Measurements from ENCODE around the gene MIER3.
"Not testable (repeated sequence)": the region's sequence is repeated elsewhere in the genome, so short reads cannot be mapped to it uniquely, and the experiment has no call there.

Gene MIER3, protein sequence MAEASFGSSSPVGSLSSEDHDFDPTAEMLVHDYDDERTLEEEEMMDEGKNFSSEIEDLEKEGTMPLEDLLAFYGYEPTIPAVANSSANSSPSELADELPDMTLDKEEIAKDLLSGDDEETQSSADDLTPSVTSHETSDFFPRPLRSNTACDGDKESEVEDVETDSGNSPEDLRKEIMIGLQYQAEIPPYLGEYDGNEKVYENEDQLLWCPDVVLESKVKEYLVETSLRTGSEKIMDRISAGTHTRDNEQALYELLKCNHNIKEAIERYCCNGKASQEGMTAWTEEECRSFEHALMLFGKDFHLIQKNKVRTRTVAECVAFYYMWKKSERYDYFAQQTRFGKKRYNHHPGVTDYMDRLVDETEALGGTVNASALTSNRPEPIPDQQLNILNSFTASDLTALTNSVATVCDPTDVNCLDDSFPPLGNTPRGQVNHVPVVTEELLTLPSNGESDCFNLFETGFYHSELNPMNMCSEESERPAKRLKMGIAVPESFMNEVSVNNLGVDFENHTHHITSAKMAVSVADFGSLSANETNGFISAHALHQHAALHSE

DNA sequence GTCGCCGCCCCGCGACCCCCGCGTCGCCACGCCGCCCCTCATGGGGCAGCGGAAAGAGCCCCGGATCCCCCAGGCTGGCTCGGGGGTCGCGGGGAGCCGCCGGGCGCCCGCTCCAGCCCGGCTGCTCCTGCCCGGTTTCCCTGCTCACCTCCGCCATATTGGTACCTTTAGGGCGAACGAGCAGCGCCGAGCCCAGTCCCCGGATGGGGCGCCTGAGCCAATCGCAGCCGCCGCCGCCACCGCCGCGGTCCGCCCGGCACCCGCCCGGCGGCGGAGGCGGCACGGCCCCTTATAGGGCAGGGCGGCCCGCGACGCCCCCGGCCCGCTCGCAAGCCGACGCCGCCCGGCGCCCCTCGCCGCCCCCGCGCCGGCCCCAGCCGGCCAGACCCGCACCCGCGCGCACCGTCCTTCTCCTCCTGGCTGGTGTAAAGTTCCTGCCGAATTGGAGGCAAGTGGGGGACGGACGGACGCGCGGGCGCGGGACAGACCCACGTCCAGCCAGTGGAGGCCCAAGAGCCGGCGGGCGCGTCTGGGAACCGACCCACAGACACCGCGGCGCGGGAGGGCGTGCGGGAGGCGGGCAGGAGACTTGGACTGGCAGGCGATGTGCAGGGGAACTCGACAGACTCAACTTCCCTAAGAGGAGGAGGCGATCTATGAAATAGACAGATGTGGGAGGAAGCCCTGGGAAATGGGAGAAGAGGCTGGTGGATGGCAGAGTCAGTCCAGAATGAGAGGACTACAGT lies at the start of gene MIER3:
MIER3 (minus strand) TSS at position 178 of the 746 bp plus-strand sequence; CDS start at position 157, 21 bp downstream.
- DNase-seq (ENCODE audit: low read depth in 2 of 2): peak; percentile 42 to 71

DNA sequence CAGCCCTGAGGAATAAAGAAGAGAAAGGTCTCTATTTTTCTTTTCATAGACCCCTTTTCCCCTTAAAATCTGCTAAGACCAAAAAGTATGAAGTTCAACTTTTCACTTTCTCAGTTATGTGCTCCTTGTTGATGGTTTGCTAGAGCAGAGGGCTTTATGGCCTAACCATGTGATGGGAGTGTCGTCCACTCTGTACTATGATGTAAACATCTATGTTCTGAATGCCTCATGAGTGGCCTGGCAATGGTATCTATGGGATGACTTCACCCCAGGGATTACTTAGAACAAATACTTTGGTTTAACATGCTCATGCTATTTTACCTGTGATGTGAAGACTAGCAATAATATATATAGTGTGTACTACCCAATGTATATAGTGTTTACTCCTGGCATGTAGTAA lies 43.7 kb upstream of the MIER3 start:
- DNase-seq (ENCODE audit: low read depth in 2 of 2): no peak

DNA sequence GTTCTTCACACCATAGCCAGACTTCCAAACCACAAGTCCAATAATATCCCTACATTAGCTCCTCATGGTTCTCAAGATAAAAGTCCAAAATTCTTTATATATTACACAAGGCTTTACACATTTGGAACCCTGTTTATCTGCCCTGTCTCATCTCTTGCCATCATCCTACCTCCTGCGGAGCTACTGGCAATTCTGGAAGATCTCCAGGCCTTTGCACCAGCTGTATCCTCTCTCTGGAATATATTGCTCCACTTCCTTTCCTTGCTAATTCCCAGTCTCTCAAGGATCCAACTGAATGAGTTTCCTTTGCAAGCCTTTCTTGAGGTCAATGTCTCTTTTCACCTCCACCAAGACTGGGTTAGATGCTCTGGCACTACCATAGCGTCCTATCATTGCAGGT lies 41.3 kb upstream of the MIER3 start:
- no peak for DNase-seq (ENCODE audit: low read depth in 2 of 2)

DNA sequence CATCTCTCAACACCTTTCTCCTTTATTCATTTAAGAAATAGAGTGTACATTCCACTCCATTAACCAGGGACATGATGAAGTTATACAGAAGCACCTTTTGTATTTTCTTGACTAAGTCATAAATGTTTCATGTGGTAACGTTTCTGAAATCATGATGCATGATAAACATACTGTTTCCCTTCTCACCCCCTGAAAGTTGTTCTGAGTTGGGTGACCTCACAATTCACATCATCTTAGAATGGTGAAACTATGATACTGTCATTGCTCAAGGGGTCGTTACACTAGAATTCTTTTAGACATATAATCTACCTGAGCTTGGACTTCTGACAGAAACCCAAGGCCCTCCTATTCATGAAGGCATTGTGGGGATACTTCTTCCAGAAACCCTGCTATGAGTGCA lies 37.8 kb upstream of the MIER3 start:
- DNase-seq (ENCODE audit: low read depth in 2 of 2): no peak

DNA sequence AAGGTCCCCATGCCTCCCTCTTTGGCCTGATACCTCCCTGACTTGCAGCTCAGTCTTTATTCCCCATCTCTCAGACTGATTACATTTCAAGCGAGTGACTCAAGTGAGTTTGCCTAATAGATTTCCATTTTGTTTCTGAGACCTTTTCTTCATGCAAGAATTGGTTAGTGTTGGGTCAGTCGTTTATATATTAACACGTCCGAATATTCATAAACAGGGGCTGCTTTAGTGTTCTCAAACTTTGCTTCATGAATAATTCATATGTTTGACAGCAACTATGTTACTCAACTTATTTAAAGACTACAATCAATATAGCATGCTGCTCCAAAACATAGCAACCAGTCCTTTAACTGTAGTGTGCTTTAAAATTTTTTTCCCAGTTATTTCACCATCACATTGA lies 36.6 kb upstream of the MIER3 start:
- no peak for DNase-seq (ENCODE audit: low read depth in 2 of 2)

DNA sequence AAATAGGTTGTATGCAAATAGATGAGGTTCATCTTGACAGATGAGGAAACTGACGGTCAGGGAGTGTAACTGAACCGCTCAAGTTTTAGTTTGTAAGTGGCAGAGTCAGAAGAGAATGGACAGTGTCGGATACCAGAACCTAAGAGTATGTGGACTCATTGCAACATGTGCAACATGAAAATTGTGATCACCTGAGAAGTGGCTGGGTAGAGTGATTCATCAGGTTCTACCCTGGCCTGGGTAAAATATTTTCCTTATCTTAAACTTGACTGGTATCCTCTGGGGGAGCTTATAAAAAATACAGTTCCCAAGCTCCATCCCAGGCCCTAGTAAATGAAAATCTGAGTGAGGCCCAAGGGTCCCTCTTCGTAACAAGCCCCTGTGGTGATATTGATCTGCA lies 35.2 kb upstream of the MIER3 start:
- DNase-seq (ENCODE audit: low read depth in 2 of 2): no peak

DNA sequence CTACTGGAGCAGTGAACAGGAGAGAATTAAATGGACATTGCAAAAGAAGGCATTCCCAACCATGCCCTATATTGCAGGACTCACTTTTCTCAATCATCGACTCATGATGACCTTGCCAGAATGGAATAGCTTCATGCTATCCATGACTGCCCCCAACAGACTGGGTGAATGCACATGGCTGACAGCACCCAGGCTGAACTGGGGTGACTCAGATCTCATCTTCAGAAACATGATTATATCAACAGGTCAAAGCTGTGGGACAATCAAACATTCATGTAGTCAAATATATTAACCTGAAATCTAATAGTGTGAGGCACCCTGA lies 34.7 kb upstream of the MIER3 start:
- DNase-seq (ENCODE audit: low read depth in 2 of 2): no peak

DNA sequence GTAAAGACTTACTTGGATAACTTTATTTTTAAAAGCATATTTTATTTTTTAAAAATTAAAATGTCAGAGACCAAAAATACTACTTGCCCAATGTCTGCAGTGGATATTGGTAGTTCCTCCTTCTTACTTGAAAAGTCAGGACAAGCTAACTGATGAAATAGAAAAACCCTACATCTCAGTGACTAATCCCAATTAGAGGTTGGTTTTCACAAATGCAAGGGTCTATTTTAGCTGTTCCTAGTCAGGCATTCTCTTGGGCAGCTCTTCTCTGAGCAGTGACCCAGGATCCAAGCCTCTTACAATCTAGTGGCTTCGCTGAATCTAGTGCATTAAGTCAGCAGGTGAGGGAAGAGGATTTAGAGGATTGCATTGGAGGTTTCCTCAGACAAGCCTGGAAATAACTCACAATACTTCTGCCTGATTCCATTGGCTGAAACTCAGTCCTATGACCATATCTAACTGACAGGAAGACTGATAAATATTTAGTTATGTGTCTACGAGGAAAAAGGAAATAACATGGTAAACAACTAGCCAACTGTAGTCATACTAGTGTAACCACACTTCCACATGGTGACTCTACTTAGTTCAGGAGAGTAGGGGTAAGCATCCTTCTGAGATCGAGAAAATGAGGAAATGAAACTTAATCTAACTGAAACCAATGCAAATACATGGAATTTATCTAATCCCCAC lies 34.2 kb upstream of the MIER3 start:
- DNase-seq (ENCODE audit: low read depth in 2 of 2): no peak

DNA sequence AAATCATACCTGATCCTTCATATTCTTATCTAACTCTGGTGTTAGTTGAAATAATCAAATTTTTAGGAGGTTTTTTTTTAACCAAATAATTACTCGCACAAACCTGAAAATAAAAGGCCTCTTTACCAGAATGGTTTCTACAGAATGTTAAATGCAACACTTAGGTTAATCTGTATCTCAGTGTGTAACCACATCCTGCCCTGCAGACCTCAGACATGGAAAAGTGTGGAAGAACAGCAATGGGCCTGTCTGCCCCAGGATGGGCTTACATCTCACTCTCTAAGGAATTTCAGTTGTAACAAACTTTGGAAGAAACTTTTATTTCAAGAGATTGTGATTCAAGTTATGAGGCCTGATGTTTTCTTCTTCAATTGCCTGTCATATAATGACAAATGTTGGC lies 32.5 kb upstream of the MIER3 start:
- DNase-seq (ENCODE audit: low read depth in 2 of 2): no peak

DNA sequence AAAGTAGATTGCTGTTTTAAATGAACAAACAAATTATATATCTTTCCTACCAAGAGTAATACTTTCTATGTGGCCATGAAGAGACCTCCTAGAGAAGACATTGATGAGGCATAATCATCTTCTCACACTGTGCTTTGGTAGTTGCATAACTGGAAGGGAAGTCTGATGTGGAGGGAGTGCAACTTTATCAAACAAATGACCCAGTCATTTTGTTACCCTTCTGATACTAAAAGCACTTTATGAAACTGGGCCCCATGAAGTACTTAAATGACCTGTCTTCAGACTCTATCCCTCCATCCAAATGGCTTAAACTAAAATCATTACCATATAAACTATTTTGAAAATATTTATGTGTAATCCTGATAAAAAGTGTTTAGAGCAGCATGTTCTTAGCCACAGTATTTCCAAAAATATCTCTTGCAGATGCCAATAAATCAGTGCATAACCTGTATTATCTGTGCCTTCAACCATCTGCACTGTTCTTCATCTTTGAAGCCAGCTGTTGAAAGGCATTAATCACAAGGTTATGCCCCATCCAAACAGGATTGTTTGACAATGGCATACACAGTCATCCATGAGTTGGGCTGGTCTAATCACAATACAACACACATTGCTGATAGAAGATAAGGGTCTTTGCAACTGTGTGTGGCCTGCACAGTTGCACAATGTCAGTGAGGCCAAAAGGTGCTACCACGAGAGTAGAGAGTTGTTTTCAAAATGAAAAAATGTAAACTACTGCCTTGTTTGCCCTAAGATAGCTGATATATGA lies 31.9 kb upstream of the MIER3 start:
- no peak for DNase-seq (ENCODE audit: low read depth in 2 of 2)

DNA sequence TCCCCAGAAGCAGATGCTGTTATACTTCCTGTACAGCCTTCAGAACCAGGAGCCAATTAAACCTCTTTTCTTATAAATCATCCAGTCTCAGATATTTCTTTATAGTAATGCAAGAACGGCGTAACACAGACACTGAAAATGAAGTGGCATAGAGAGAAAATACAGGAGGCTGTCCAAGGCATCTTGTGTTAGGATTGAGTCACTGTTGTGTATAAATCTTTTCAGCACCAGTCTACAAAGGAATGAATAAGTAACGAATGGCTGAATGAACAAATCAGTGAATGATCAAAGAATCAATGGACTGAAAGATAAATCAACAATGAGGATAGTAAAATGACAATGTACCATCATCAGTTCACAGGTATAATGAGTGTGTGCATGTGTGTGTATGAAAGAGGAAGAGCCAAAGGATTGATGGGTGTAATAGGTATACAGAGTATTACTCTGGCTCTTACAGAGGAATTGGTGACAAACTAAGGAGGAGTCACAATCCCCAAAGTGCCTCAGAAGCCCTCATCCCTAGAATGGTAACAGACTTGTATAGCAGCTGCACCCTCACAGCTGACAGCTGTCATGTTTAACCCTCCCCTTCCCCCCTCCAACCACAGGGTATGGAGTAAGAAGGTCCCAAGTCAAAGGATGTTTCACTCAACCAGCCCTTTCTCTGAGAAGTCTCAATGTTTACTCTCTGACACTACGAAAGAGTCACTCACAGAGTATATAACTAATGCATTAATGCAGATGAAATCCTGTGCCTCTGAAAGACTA lies 29.8 kb upstream of the MIER3 start:
- no peak for DNase-seq (ENCODE audit: low read depth in 2 of 2)

DNA sequence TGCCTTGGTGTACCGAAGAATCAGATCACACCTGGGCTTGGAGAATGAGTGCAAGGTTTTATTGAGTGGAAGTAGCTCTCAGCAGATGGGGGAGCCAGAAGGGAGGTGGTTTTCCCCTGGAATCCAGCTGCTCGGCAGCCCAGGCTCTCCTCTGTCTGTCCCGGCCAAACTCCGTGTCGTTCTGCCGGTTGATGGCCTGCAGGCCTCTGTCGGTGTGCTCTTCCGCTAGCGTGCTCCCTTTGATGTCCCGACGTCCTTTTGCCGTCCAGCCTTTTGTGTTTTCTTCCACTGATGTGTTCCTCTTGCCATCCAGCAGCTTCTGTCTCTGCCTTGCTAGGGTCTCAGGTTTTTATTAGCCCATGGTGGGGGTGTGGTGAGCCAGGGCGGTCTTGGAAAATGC lies 28.0 kb upstream of the MIER3 start:
- DNase-seq (ENCODE audit: low read depth in 2 of 2): no peak

DNA sequence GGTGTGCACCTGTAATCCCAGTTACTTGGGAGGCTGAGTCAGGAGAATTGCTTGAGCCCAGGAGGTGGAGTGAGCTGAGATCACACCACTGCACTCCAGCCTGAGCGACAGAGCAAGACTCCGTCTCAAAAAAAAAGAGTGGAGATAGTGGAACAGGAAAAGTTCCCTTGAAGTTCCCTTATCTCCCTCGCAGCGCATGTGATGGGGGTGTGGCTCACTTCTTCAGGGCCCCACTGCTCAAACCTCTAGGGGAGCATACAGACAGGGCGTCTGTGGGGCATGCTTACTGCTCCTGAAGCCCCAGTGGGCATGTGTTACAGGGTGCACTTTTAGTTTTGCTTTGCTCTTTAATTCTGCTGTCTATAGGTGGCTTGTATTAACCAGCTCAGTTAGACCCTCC lies 27.6 kb upstream of the MIER3 start:
- DNase-seq (ENCODE audit: low read depth in 2 of 2): not testable (repeated sequence)

DNA sequence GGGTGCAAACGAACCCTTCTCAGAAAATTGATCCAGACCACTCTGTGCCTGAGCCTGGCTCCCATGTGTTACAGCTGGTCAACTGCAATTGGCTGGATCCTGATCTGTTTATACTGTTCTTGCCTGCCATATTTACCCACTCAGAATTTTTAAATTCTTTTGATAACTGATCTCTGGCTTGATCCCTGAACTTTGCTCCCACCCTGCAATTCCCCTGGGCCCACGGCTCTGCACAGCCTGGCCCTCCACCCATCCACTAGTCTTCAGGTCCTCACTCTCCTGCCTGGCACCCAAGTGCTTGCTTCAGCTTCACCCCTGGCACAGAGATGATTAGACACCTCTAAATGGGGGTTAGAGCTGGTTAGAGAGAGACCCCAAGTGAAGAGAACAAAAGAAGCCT lies 25.9 kb upstream of the MIER3 start:
- no peak for DNase-seq (ENCODE audit: low read depth in 2 of 2)

DNA sequence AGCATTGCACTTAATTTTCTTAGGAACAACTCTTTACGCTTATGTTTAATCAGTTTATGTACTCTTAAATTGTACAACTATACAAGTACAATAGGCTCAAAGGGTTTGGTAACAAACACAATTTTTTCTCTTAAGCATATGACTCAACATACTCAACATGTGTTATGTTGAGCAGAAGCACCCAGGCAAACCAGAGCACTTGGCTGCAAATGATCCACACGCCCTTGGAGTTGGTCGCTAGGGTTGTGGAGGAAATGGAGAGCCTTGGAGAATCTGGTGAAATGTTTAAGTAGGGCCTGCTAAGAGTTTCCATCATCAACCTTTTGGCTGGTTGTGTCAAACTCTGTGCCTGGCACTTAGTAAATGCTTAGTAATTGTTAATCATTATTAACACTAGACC lies 25.1 kb upstream of the MIER3 start:
- no peak for DNase-seq (ENCODE audit: low read depth in 2 of 2)

DNA sequence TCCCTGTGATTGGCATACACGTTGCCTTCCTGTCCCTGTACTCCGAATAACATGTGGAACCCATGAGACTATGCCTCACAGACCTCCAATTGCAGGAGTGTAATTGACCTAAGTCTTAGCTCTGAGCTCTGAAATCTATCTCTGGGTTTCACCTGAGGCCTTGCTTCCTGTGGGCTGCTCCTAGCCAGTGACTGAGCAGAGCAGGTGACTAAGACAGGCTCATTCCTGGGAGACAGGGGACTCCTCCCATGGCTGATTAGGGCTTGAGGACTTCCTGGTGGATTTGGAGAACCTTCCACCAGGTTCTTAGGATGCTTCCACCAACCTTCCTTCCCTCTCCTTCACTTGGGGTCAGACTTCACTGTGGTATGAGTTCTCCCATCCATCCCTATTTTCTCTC lies 22.3 kb upstream of the MIER3 start:
- no peak for DNase-seq (ENCODE audit: low read depth in 2 of 2)

DNA sequence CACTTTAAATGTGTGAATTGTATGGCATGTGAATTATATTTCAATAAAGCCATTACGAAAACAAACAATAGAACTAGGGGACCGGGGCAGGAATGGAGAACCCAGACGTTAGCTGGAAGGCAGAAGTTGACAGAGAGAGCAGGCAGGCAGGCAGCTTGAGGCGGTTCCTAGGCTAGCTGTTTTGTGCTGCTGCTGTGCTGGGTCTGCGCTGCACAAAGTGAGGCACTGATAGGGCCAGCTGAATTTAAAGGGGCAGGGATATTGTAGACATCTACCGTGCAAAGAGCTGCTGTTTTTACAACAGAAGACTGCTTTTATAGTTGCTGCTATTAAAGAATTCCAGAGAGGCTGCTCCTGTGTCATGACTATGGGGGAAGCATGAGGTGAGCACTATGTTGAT lies 21.6 kb upstream of the MIER3 start:
- DNase-seq (ENCODE audit: low read depth in 2 of 2): no peak

DNA sequence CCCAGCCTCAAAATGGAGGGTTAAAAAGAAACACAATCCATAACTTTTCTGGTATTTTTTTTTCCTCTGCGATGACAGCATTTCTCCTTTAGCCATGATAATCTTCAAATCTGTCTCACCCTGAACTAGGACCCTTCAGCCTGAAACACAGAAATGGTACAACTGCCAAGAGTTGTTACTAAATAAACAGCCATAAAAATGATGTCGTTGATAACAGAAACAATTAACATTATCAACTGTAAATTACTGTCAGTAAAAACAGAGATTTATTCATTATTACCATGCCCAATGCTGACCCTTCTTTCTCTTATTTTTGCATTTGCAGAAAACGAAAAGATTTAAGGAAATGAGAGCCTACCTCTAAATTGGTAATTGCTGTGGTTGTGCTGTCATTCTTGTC lies 19.4 kb upstream of the MIER3 start:
- DNase-seq (ENCODE audit: low read depth in 2 of 2): no peak

DNA sequence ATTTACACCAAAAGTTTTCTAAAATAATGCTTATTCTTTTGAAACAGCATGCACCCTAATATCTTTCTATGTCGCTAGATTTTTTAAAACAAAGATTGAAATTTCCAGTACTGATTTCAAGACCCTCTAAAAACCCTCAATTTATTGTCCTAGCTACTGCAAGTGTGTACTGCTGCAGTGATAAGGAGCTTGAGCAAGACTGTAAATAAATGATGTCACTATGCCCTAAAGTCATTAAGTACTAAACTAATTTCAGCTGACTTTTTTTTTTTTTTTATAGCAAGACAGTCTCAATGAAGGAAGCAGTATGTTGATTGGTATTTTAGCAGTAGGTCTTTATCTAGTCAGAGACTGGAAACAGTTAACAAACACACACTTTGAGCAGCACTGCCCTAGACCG lies 12.2 kb upstream of the MIER3 start:
- no peak for DNase-seq (ENCODE audit: low read depth in 2 of 2)

DNA sequence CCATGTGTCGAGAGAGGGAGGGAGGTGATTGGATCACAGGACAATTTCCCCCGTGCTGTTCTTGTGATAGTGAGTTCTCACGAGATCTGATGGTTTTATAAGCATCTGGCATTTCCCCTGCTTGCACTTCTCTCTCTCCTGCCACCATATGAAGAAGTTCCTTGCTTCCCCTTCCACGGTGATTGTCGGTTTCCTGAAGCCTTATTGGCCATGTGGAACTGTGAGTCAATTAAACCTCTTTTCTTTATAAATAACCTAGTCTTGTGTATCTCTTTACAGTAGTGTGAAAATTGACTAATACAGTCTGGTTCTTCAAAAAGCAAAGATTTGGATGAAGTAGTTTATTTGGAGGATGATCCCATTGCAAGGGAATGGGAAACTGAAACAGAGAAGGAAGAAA lies 11.3 kb upstream of the MIER3 start:
- no peak for DNase-seq (ENCODE audit: low read depth in 2 of 2)

DNA sequence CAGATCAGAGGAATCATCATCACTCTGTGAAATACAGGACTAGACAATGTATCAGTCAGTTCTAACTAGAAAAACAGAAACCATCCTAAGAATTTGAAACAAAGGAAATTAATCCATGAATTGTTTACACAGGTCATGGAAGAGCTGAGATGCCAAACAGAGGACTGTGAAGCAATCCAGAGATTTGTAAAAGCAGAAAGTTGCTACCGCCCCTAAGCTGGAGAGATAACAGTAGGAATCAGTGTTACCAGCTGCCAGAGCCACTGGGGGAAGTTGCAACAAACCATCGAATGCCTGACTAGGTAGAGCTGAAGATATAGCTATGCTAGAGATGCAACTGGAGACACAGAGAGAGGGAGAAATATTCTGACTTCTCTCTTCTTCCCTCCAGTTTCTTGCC lies 10.4 kb upstream of the MIER3 start:
- DNase-seq (ENCODE audit: low read depth in 2 of 2): no peak

Measured in stimulated activated CD8-positive, alpha-beta memory T cell treated with anti-CD3 and anti-CD28 coated beads, Interleukin-7, amount 100 ng/mL, for 4 hours (primary cell).